ENCODE measurements around the gene GATA3.

GATA3 gene

DNA sequence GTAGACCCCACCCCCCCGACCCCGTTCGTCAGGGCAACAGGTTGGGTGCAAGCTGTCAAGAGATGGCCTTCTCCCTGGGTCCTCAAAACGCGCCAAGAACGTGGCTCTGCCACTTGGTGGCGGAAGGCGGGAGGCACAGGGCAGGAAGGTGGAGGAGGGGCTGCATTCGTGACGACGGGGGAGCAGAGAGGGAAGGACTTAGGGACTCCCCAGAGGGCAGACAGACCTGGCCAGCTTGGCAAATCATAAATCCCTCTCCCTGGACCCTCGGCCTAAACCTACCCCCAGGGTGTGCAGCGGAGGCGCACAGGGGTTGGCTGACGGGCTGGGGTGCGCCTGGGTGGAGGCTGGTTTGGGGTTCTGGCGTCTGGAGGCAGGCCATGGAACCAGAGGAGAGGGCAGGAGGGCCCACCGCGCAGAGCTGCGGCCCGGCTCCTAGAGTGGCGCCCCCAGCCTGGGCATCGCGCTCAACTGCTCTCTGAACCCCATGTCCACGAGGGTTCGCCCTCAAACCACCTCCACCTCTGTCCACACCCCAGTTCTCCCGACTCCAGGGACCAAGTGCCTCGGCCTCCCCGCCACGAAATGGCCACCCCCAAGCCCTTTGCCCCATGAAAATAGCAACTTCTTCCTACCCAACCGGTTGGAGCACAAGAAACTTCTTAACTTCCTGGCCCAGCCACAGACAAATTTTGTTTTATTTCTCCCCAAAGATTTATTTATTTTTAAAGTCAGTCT, 10.8 kb upstream of the GATA3 start:
- CTCF ChIA-PET: interaction anchor here (0.6 kb wide), 1 partner anchor 379 kb away, joined by 3 read pairs; no protein-coding TSS in a partner anchor
- Mint-ChIP-seq H3K4me3 (no peak overlapping the region), H3K27ac (peak overlapping the region; percentile 56), H3K4me1 (peaks cover 51% of the 10 kb centered on the region), H3K36me3 (peaks cover 6% of the 10 kb centered on the region), H3K27me3 (peaks cover 99% of the 10 kb centered on the region), H3K9me3 (no peaks in the 10 kb centered on the region)
- DNase-seq: no peak

- Mint-ChIP-seq H3K4me1 (peaks cover 57% of the 10 kb centered on the region), H3K4me3 (no peak overlapping the region), H3K9me3 (no peaks in the 10 kb centered on the region), H3K27ac (peak overlapping the region; percentile 56), H3K27me3 (peaks cover 99% of the 10 kb centered on the region), H3K36me3 (peaks cover 6% of the 10 kb centered on the region)
- no peak for DNase-seq
- CTCF ChIA-PET: no interaction called here
Measured at GRCh38 chr10:8044331-8044907, 10.1 kb upstream of the GATA3 start.

DNA sequence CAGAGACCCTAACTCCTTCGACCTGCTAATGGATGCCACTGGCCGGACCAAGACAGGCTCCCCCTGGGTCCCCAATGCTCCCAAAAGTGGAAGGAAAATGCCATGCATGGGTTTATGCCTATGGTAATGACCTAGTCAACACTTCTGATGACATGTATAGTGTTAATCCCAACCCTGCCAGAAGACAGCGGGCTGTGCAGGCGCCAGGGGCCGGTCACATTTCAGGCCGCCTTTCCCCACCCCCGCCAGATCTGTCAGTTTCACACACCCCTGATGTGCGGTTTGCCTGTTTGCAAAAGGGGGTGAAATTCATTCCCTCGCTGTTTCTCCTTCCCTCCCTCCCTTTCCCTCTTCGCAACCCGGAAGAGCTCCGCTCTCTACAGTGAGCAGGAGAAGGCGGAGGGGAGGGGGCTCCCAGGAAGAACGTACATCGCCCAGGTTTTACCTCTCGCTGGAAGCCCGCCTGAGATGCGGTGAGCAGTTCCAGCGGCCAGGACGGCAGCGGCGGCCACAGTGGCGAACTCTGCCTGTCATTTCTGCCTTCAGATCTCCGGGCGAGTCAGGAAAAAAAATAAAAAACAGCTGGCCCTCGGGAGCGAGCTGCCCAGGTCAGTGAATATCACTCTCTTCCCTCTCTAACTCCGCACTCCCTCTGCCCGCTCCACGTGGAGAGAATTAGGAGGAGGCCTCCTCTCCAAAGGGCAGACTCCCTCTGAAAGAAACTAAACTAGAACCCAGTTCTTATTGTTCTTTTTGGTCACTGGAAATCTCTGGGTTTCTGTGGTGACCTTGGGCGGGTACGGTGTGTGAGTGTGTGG, 9.4 kb upstream of the GATA3 start:
- H3K4me1 Mint-ChIP-seq: peaks cover 59% of the 10 kb centered on the region
- H3K36me3 Mint-ChIP-seq: peaks cover 6% of the 10 kb centered on the region
- no peaks in the 10 kb centered on the region for H3K9me3 Mint-ChIP-seq
- H3K27ac Mint-ChIP-seq: no peak overlapping the region
- peak overlapping the region; percentile 7 for H3K4me3 Mint-ChIP-seq
- DNase-seq: no peak
- H3K27me3 Mint-ChIP-seq: peaks cover 99% of the 10 kb centered on the region
- CTCF ChIA-PET: interaction anchor here (0.5 kb wide), 1 partner anchor 102 kb away, joined by 3 read pairs; no protein-coding TSS in a partner anchor

- H3K27ac Mint-ChIP-seq: no peak overlapping the region
- no peak for DNase-seq
- peaks cover 99% of the 10 kb centered on the region for H3K27me3 Mint-ChIP-seq
- CTCF ChIA-PET: interaction anchor here (0.5 to 0.6 kb wide), 2 partner anchors 101 to 274 kb away, joined by 3 read pairs; no protein-coding TSS in a partner anchor
- peak overlapping the region; percentile 7 for H3K4me3 Mint-ChIP-seq
- peaks cover 60% of the 10 kb centered on the region for H3K4me1 Mint-ChIP-seq
- H3K36me3 Mint-ChIP-seq: peaks cover 6% of the 10 kb centered on the region
- no peaks in the 10 kb centered on the region for H3K9me3 Mint-ChIP-seq
Measured at GRCh38 chr10:8045726-8046494, 8.6 kb upstream of the GATA3 start.

DNA sequence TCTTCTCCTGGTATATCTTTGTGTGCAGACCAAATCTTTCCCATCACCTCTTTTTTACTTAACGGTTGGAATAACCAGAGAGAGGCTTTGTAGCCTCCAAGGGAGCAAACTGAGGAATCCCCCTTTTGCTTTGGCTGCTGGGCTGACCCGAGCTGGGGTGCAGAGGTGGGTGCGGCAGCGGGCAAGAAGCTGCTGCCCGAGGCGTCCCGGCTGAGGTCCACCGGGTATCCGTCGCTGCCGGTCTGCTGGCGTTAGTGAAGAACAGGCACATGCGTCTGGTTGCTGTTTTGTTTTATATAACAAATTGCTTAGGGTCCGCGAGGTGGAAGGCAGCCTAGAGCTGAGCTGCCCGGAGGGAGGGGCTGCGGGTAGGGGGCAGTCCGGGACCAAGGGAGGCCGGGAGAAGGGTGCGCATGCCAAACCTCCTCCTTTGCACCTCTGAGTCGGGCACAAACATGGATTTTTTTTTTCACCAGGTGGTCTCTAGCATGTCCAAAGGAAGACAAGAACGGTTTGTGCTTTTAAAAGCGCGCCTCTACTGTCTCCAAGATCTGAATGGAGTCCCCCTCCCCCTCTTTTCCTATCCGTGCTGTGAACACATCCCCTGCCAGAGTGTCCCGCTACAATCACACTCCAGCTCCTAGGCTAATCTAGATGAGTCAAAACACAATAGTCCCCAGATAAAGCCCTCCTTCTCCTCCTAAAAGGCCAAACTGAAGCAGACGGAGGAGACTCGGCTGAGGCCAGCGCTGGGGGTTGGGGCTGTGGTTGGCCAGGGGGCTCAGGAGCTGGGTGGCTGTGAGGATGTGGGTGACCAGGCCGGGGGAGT, 6.8 kb upstream of the GATA3 start:
- DNase-seq: no peak
- Mint-ChIP-seq H3K36me3 (peaks cover 8% of the 10 kb centered on the region), H3K4me1 (peaks cover 65% of the 10 kb centered on the region), H3K9me3 (no peaks in the 10 kb centered on the region), H3K27me3 (peaks cover 100% of the 10 kb centered on the region), H3K4me3 (no peak overlapping the region), H3K27ac (peak overlapping the region; percentile 46)
- CTCF ChIA-PET: no interaction called here

DNA sequence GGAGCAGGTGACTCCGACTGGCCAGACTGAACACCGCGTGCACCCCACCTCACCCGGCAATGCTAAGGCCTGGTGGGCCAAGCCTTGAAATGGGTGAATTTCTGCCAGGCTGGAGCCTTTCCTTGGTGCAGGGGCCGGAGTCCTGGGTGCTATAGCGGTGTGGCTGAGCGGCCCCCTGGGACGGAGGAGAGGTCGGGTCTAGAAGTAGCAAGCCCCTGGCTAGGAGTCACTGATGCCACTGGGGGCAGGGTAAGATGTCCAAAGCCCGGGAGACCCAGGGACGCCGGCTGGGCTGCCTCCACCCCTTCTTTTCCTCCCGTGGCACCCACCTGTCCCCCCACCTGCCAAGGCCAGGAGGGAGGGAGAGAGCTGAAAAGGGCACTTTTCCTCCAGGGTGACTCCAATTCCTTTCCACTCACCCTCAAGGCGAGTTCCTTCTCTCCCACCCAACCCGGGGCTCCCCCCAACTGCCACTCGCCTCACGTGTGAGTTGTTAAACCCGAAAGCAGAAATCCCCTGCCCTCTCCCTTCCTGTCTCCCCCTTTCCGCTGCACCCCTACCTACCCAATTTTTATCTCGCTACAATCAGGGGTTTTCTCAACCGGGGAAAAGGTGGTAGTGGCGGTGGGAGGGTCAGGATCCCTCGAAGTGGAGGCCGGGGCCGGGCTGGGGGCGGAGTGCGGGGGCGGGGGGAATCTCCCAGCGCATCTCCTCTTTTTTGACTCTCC, 6.0 kb upstream of the GATA3 start:
- peaks cover 5% of the 10 kb centered on the region for H3K36me3 Mint-ChIP-seq
- peaks cover 66% of the 10 kb centered on the region for H3K4me1 Mint-ChIP-seq
- DNase-seq: peak; percentile 49
- H3K27ac Mint-ChIP-seq: peak overlapping the region; percentile 62
- H3K4me3 Mint-ChIP-seq: peak overlapping the region; percentile 38
- CTCF ChIA-PET: no interaction called here
- no peaks in the 10 kb centered on the region for H3K9me3 Mint-ChIP-seq
- peaks cover 100% of the 10 kb centered on the region for H3K27me3 Mint-ChIP-seq

DNA sequence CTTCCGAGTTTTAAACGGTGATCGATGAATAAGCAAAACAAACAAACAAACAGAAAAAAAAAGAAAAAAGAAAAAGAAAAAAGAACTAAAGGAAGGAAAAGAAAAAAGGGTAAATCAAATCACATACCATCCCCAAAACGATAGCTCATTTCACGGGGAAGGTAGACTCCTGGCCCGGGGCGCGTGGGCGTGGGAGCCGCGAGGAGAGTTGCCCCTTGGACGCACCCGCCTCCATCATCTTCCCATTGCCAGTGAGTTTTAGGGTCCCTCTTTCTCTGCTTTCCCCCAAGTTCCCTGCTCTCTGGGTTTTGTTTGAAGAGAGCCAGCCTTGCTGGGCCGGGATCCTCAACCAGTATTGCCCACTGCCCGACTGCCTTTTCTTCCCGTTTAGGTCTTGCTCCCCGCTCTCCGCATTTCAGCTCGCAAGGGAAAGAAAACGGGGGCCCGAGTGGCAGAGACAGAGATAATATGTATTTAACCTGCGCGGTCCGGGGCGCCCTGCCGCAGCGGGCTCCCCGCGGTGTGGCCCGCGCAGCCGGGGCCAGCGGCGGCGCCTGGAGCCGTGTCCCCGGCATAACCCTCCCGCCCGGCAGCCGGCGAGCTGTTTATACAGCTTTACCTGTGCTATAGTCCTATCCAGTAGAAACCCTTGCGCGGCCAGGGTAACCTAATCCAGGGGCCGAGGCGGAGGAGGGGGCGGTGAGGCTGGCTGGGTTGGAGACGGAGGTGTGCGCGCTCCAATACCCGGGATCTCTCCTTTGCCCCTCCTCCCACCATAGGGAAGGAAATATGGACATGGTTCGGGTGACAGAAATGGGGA, 5.2 kb upstream of the GATA3 start:
- no peak for DNase-seq
- CTCF ChIA-PET: no interaction called here
- Mint-ChIP-seq H3K27ac (peak overlapping the region; percentile 62), H3K4me1 (peaks cover 62% of the 10 kb centered on the region), H3K4me3 (peak overlapping the region; percentile 38), H3K27me3 (peaks cover 96% of the 10 kb centered on the region), H3K9me3 (no peaks in the 10 kb centered on the region), H3K36me3 (peaks cover 4% of the 10 kb centered on the region)

DNA sequence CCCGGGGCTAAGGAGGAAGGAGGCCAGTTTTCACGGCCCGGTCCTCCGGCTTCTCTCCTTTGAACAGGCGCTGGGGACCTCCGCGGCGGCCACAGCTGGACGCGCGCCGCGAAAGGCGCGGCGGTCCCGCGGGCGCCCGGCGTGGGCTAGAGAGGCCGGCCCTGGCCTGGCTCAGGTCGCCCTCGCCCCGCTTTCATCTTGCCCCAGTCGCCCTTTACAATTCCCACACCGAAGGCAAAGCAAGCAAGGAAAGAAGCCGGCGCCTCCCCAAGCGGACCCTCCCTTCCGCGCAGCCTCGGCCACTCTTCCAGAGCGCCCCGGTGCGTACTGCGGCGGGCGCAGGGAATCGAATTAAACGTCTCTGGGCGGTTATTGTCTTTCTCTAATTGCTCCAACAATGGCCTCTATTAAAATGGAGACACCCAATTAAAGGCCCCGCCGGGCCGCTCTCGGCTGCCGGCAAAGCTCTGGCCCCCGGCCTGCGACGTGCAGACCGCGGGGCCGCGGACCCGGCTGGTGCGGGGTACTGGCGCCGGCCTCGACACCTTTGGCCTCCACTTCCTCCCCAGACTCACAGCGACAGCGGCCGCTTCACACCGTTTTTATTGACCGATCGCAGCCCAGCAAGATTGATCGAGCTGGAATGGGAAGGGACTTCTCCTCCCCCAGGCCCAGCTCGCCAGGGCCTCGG, 4.5 kb upstream of the GATA3 start:
- H3K27ac Mint-ChIP-seq: peak overlapping the region; percentile 52
- peaks cover 93% of the 10 kb centered on the region for H3K27me3 Mint-ChIP-seq
- H3K4me3 Mint-ChIP-seq: peak overlapping the region; percentile 52
- no peaks in the 10 kb centered on the region for H3K9me3 Mint-ChIP-seq
- peaks cover 6% of the 10 kb centered on the region for H3K36me3 Mint-ChIP-seq
- CTCF ChIA-PET: interaction anchor here (1.3 kb wide), 1 partner anchor 525 kb away, joined by 4 read pairs; no protein-coding TSS in a partner anchor
- DNase-seq: no peak
- peaks cover 55% of the 10 kb centered on the region for H3K4me1 Mint-ChIP-seq

DNA sequence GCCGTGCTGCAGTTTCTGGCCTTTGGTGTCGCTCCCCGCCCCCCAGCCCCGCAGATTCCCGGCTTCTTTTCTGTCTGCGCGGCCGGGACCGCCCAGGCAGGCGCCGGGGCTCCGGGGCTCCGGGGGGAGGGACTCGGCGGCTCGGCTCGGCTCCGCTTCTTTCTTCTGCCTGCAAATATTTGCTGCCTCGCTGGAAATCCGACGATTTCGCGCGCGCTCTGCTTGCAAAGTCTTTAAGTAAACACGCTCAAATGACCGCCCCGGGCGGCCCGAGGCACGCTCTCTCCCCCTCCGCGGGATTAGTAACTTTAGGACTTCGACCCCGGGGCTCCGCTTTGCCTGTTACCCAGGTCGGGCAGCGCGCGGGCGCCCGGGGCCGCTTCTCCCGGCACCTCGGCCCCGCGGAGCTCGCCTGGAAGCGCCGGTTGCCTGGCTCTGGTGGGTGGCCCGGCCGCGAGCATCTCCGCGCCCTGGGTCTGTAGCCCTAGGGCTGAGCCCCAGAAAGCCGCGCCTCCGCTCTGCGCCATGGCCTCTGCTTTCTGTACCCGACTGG, 3.9 kb upstream of the GATA3 start:
- CTCF ChIA-PET: interaction anchor here (1.3 kb wide), 1 partner anchor 525 kb away, joined by 4 read pairs; no protein-coding TSS in a partner anchor
- no peaks in the 10 kb centered on the region for H3K9me3 Mint-ChIP-seq
- peaks cover 8% of the 10 kb centered on the region for H3K36me3 Mint-ChIP-seq
- H3K4me3 Mint-ChIP-seq: peak overlapping the region; percentile 52
- H3K27me3 Mint-ChIP-seq: peaks cover 87% of the 10 kb centered on the region
- peaks cover 49% of the 10 kb centered on the region for H3K4me1 Mint-ChIP-seq
- DNase-seq: no peak
- H3K27ac Mint-ChIP-seq: peak overlapping the region; percentile 75

- Mint-ChIP-seq H3K4me1 (peaks cover 43% of the 10 kb centered on the region), H3K9me3 (no peaks in the 10 kb centered on the region), H3K27me3 (peaks cover 81% of the 10 kb centered on the region), H3K4me3 (peak overlapping the region; percentile 52), H3K36me3 (peaks cover 8% of the 10 kb centered on the region), H3K27ac (no peak overlapping the region)
- no peak for DNase-seq
- CTCF ChIA-PET: interaction anchor here (1.3 kb wide), 1 partner anchor 526 kb away, joined by 4 read pairs; no protein-coding TSS in a partner anchor
Measured at GRCh38 chr10:8051109-8051821, 3.2 kb upstream of the GATA3 start.

DNA sequence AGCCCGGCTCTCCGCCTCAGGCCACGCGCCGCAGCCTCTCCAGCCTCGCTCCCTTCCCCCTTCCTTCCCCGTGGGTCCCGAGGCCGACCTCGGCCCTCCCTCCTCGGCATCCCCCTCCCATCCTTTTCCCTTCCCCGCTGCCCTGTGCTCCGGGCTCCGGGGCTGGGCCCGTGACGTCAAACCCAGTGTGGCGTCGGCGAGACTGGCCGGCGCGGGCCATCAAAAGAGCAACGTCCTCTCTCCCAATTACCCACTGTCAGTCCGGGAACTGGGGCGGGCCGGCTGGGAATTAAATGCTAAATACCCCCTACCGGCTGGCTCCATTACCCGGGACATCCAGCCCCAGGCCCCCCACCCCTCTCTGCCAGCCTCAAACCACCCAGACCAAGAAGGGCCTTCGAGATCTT, 2.6 kb upstream of the GATA3 start:
- peak overlapping the region; percentile 61 for H3K4me3 Mint-ChIP-seq
- no peaks in the 10 kb centered on the region for H3K9me3 Mint-ChIP-seq
- DNase-seq: no peak
- peaks cover 39% of the 10 kb centered on the region for H3K4me1 Mint-ChIP-seq
- H3K36me3 Mint-ChIP-seq: peaks cover 14% of the 10 kb centered on the region
- H3K27me3 Mint-ChIP-seq: peaks cover 75% of the 10 kb centered on the region
- H3K27ac Mint-ChIP-seq: peak overlapping the region; percentile 83
- CTCF ChIA-PET: interaction anchor here (1.0 to 2.1 kb wide), 5 partner anchors 10 to 423 kb away, joined by 3 to 8 read pairs (median 4); no protein-coding TSS in a partner anchor
